ENCODE measurements around the gene LRRC7.
"Not testable (repeated sequence)": the region's sequence is repeated elsewhere in the genome, so short reads cannot be mapped to it uniquely, and the experiment has no call there.

Gene LRRC7

GRCh38 chr1:70039485-70039884 lies 471.8 kb downstream of the LRRC7 start:
- no peak for DNase-seq (ENCODE audit: low read depth in 2 of 2)

DNA sequence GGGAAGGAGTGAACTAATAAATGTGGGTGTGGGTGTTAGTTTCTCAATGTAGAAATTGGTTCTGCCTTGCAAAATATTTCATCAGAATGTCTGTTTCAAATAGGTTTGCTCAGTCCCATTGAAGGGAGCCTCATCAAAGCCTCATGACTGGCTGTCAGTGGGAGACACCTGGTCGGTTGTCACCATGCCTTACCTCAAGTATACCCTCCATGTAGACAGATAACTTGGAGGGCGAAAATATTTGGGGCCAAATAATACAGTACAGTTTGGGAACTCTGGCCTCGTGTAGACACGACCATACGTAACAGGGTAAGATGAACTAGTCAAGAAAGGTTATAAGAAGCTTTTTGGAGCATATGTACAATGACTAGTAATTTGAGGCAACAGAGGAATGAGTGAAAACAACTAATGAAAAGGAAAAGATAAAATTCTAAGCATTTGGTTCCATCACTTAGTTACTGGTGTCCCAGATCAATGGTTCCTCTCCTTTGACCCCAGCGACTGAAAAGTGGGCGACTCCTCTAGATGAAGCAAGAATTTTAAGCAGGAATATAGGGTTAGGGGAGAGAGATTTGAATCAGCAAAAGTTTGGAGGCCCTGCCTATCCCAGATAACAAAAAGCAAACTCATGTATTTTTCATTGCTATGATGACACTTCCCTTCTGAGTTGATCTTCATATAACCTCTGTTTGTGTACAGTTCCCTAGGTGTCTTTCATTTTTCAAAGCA lies 473.8 kb downstream of the LRRC7 start:
- DNase-seq (ENCODE audit: low read depth in 2 of 2): no peak

DNA sequence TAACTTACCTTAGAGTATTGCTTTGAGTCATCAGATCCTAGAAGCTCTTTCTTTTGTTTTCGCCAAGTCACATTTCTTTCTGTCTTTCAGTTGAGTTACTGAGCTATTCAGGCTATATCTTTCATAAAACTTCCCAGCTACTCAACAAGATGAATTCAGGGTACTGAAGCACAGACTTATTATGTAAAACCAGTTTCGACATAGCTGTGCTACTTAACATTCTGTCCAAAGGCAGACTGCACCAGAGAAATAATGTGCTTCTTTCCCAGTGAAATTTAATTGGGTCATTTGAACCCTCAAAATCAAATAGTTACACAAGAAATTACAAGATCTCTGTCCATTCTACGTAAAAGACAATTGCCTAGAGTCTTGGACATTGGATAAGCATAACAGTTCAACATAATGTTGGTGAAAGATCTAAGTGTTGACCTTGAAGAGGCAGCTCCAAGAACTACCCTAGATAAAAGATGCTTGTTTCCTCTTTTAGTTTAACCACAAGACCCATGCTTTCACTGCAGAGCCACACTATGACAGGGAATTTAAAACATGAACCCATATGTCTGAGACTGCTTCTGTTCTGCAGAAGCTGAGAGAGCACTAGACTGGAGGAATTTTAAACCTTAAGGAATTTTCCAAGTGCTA lies 474.5 kb downstream of the LRRC7 start:
- DNase-seq (ENCODE audit: low read depth in 2 of 2): no peak

DNA sequence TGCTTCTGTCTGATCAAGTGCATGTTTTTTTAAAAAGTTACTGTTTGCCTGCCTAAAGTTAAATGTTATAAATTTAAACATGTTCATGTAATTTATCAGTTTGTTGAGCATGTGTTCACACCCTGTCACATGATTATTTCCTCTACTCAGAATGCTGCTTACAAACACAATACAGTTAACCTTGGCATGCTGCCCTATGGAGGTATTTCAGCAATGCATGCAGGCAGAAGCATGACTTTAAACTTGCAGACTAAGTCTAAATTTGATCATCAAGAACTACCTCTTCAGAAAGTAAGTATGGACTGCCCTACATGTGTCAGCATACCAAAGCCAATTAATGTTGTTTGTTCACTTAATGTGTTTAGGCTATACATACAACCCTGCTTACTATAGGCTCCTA lies 476.1 kb downstream of the LRRC7 start:
- no peak for DNase-seq (ENCODE audit: low read depth in 2 of 2)

- no peak for DNase-seq (ENCODE audit: low read depth in 2 of 2)
These were observed 477.1 kb downstream of the LRRC7 start for GRCh38 chr1:70044832-70045231.

GRCh38 chr1:70045581-70045980 lies 477.9 kb downstream of the LRRC7 start:
- not testable (repeated sequence) for DNase-seq (ENCODE audit: low read depth in 2 of 2)

- no peak for DNase-seq (ENCODE audit: low read depth in 2 of 2)
These were observed 480.8 kb downstream of the LRRC7 start for GRCh38 chr1:70048336-70049094.

DNA sequence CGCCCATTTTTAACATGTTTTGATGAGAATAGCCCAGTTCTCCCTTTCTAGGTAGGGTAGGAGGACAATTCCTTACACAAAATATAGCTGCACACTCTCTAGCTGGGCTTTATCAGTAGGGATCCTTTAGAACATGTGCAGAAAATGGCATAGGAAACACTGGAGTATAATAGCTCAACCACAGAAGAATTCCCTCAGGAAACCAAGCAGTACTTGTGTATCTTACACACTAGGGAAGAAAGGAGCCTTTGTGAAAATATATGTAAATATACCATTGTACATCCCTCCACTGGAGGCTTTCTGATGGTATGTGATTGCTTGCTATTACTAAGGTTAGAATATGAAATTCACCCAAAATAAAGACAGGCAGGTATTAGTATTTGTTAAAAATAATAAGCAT lies 484.2 kb downstream of the LRRC7 start:
- no peak for DNase-seq (ENCODE audit: low read depth in 2 of 2)

DNA sequence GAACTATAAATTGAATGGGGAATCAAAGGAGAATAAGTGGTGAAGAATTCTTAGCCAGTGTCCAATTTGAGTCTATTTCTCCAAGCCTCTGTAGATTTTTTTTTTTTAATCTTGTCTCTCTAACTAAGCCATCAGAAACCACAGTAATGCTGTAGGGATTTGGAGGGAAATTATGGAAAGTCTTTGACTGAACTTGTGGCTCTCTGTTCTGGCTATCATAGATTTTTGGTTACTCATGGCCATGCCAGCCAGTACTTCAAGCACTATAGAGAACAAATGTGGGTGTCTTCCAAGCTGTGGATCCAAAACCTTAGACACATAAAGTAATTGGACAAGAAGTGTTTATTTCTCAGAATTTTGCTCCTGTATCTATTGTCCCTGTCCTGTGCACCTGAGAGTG lies 489.8 kb downstream of the LRRC7 start:
- no peak for DNase-seq (ENCODE audit: low read depth in 2 of 2)

DNA sequence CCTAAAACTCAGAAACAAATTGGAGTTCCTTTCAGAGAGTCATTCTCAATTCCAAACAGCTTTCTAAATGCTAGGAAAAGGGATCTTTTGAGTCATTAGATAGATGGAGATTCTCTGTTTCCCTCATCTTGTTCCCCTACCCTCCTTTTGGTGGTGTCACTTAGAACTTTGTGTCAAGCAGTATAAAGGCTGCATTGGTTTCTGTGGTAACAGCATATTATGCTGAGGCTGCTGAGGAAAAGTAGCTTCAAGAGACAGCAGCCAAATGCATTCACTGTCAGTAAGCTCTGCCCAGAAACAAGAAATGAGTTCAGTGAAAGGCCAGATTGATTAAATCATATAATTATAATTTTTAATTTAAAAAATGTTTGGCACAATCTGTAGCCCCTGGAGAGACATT lies 493.5 kb downstream of the LRRC7 start:
- DNase-seq (ENCODE audit: low read depth in 2 of 2): no peak

GRCh38 chr1:70063861-70064260 lies 496.1 kb downstream of the LRRC7 start:
- DNase-seq (ENCODE audit: low read depth in 2 of 2): no peak

GRCh38 chr1:70066711-70067110 lies 499.0 kb downstream of the LRRC7 start:
- no peak for DNase-seq (ENCODE audit: low read depth in 2 of 2)

DNA sequence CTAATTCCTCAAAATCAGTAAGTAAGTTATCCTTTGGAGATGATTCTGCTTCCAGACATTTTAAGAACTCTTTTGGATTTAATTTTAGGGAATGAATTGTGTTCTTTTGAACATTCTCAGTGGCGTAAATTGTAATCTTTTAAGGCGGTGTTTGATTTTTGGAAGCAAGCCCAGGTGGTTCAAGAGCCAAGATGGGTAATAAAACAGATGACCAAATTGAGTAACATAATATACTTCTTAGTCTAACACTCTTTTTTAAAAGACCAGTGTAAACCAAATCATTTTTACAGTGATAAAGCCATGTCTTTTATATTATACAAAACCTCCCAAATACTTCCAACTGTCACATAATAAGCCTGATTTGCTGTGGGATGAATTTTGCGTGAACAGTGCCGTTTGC lies 503.9 kb downstream of the LRRC7 start:
- DNase-seq (ENCODE audit: low read depth in 2 of 2): no peak

GRCh38 chr1:70072231-70072751 lies 504.6 kb downstream of the LRRC7 start:
- DNase-seq (ENCODE audit: low read depth in 2 of 2): no peak

GRCh38 chr1:70075761-70076160 lies 508.0 kb downstream of the LRRC7 start:
- no peak for DNase-seq (ENCODE audit: low read depth in 2 of 2)

DNA sequence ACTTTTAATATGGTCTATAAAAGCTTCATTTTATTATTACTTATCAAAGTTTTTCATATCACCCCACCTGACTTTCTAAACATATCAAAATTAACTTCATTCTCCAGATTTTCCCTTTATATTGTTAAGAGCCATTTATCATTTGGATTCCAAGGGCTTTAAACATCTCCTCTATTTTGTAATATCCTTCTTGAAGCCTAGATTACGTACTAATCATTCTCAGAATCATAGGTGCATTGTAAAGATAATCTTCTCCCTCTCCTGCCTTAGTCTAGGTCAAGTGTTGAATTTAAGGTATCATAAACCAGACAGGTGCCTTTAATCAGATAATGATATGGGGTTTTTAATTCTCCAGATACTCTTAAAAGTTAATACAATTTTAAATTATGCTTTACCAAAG lies 509.3 kb downstream of the LRRC7 start:
- DNase-seq (ENCODE audit: low read depth in 2 of 2): no peak

GRCh38 chr1:70079546-70079945 lies 511.8 kb downstream of the LRRC7 start:
- no peak for DNase-seq (ENCODE audit: low read depth in 2 of 2)

DNA sequence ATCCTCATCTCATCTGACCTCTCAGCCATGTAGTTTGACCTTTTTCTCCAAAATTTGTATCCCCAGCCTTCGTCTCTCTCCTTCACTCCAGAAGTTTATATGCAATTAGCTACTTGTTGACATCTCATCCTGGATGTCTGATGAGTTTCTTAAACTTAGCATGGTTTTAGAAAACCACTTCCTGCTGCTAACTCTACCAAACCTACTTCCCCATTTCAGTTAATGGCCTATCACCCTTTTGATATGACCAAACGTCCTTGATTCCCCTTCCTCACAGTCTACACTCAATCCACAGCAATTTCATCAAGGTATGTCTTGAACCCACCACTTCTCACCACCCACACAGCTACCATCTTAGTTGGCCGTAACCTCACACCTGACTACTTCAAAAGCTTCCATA lies 515.8 kb downstream of the LRRC7 start:
- DNase-seq (ENCODE audit: low read depth in 2 of 2): no peak

- DNase-seq (ENCODE audit: low read depth in 2 of 2): no peak
These were observed 516.7 kb downstream of the LRRC7 start for GRCh38 chr1:70084314-70084915.

DNA sequence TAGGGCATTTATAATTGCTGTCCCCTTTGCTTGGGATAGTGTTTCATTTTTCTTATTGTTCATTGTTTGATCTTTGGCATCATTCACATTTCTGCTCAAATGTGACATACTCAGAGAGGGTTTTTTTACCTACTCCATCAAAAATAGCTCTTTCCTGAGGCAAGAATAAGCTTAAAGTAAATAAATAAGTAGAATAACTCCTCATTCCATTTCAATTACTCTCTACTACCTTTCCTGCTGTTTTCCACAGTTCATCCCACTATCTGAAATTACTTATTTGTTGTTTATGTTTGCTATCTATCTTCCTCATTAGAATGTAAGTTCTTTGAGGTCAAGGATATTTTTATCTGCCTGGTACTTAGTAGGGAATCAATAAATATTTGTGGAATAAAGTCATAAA lies 517.8 kb downstream of the LRRC7 start:
- DNase-seq (ENCODE audit: low read depth in 2 of 2): no peak

DNA sequence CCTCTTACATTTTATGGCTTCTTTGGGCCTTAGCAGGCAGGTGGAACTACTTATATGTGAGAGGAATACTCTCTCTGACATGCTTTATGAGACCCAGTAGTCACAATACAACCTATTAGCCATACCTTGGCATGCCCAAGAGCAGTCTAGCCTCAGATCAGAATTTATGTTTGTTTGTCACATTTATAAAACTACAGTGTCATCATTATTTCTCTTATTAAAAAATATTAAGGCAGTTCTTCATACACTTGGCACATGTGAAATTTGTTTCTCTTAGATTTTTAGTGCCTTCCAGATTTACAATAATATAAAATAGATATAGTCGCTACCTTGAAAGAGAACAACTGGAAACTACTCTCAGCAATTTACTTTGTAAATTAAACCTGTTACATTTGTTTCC lies 519.2 kb downstream of the LRRC7 start:
- DNase-seq (ENCODE audit: low read depth in 2 of 2): no peak

DNA sequence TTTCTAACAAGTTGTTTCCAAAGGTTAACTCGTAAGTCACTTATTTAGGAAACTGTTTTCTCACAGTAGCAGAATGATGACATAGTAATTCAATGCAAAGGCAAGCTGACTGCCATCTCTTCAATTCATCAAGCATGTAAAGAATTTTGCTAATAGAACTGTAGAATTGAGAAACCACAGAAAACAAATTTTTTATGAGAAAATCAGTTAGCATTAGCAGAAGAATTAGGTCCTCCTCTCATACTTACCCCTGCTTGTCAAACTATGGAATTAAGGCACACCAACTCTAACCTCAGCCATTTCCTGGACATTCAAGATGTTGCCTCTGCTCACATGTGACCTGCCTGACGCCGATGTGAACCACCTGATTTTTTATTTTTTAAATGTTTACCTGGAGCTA lies 522.4 kb downstream of the LRRC7 start:
- DNase-seq (ENCODE audit: low read depth in 2 of 2): no peak

All from activated CD8-positive, alpha-beta memory T cell treated with anti-CD3 and anti-CD28 coated beads for 4 hours (primary cell).